ENCODE measurements around the gene ZNF185.
A peak's percentile ranks its signal among the peaks of the same experiment; 100 is the strongest.

Gene ZNF185

GRCh38 chrX:152897222-152898131, at the start of gene ZNF185:
Gene ZNF185 (plus strand): TSS chrX:152898067. CDS start chrX:152914490, 16,423 bp downstream.
- peak; percentile 82 for DNase-seq

- no peak for DNase-seq
Observed at GRCh38 chrX:152850465-152850864, 47.4 kb upstream of the ZNF185 start.

- DNase-seq, result no peak
Observed at GRCh38 chrX:152853986-152854385, 43.9 kb upstream of the ZNF185 start.

- no peak for DNase-seq
Observed at GRCh38 chrX:152861116-152861515, 36.8 kb upstream of the ZNF185 start.

GRCh38 chrX:152861826-152862225, 36.0 kb upstream of the ZNF185 start:
- DNase-seq, result no peak

- peak; percentile 26 for DNase-seq
Observed at GRCh38 chrX:152865232-152865920, 32.5 kb upstream of the ZNF185 start.

- DNase-seq, result no peak
Observed at GRCh38 chrX:152866386-152866785, 31.5 kb upstream of the ZNF185 start.

- no peak for DNase-seq
Observed at GRCh38 chrX:152869972-152870371, 27.9 kb upstream of the ZNF185 start.

- no peak for DNase-seq
Observed at GRCh38 chrX:152871260-152871659, 26.6 kb upstream of the ZNF185 start.

GRCh38 chrX:152872522-152872921, 25.3 kb upstream of the ZNF185 start:
- no peak for DNase-seq

- no peak for DNase-seq
Observed at GRCh38 chrX:152873361-152873760, 24.5 kb upstream of the ZNF185 start.

- DNase-seq, result no peak
Observed at GRCh38 chrX:152876931-152877840, 20.7 kb upstream of the ZNF185 start.

- DNase-seq, result no peak
Observed at GRCh38 chrX:152878976-152879755, 18.7 kb upstream of the ZNF185 start.

- DNase-seq, result no peak
Observed at GRCh38 chrX:152881289-152881688, 16.6 kb upstream of the ZNF185 start.

- no peak for DNase-seq
Observed at GRCh38 chrX:152884171-152884570, 13.7 kb upstream of the ZNF185 start.

- DNase-seq, result no peak
Observed at GRCh38 chrX:152886716-152887115, 11.2 kb upstream of the ZNF185 start.

GRCh38 chrX:152892499-152892898, 5.4 kb upstream of the ZNF185 start:
- no peak for DNase-seq

GRCh38 chrX:152892999-152893891, 4.6 kb upstream of the ZNF185 start:
- peak; percentile 74 for DNase-seq

GRCh38 chrX:152893980-152894610, 3.8 kb upstream of the ZNF185 start:
- DNase-seq, result no peak

GRCh38 chrX:152895121-152895520, 2.7 kb upstream of the ZNF185 start:
- DNase-seq, result no peak
